Liver (tissue), 9 donors: ENCODE results near the gene ULBP1. TPM values are rescaled to one million over a fixed set of nuclear protein-coding genes. Genes with fewer than 3 reads are reported as not detected.
"Not testable (repeated sequence)": the region's sequence is repeated elsewhere in the genome, so short reads cannot be mapped to it uniquely, and the experiment has no call there.

ENCODE experiments used
- DNase-seq: peaks from one replicate; pipeline ENCODE4 v3.0.0-alpha.2; 2017; ENCODE audit warnings: low spot score
- H3K27ac ChIP-seq, 2 donors: one replicate each; pipeline ENCODE4 v1.7.0; 2013; ENCODE audit warnings: inconsistent platforms in 2 of 2, low read length in 2 of 2, control low read depth in 1 of 2, low read depth in 1 of 2, mild to moderate bottlenecking in 1 of 2
- H3K27me3 ChIP-seq, 4 donors: one replicate each; pipeline versions ENCODE4 v1.6.1 to v1.7.0; 2013; ENCODE audit warnings: low read length in 3 of 4, inconsistent platforms in 1 of 4, mild to moderate bottlenecking in 1 of 4, moderate library complexity in 1 of 4; ENCODE audit not compliant: control insufficient read depth in 4 of 4, insufficient read depth in 4 of 4
- H3K36me3 ChIP-seq, 4 donors: one replicate each; pipeline versions ENCODE4 v1.6.1 to v1.7.0; 2013; ENCODE audit warnings: low read length in 3 of 4, mild to moderate bottlenecking in 3 of 4, low read depth in 1 of 4, moderate library complexity in 1 of 4; ENCODE audit not compliant: control insufficient read depth in 4 of 4, insufficient read depth in 3 of 4
- H3K4me1 ChIP-seq, 4 donors: one replicate each; pipeline versions ENCODE4 v1.6.1 to v1.7.0; 2013; ENCODE audit warnings: low read length in 3 of 4, mild to moderate bottlenecking in 3 of 4, moderate library complexity in 1 of 4; ENCODE audit not compliant: control insufficient read depth in 4 of 4, insufficient read depth in 4 of 4
- H3K4me3 ChIP-seq, 3 donors: one replicate each; pipeline versions ENCODE4 v1.6.1 to v1.7.0; 2013; ENCODE audit warnings: low read length in 3 of 3, control low read depth in 1 of 3, low read depth in 1 of 3, mild to moderate bottlenecking in 1 of 3
- H3K9ac ChIP-seq, 2 donors: one replicate each; pipeline ENCODE4 v1.7.0; 2013; ENCODE audit warnings: low read length in 2 of 2, mild to moderate bottlenecking in 2 of 2, moderate library complexity in 2 of 2, control low read depth in 1 of 2, low read depth in 1 of 2
- H3K9me3 ChIP-seq, 4 donors: one replicate each; pipeline versions ENCODE4 v1.6.1 to v1.7.0; 2013; ENCODE audit warnings: low read length in 3 of 4; ENCODE audit not compliant: control insufficient read depth in 4 of 4
- ATF3 ChIP-seq: IDR thresholded peaks from 2 replicates; pipeline ENCODE4 v1.6.1; 2016; ENCODE audit warnings: antibody characterized with exemption
- FOXA2 ChIP-seq: IDR thresholded peaks from 2 replicates; pipeline ENCODE4 v1.6.1; 2016; ENCODE audit warnings: antibody characterized with exemption
- GABPA ChIP-seq, 2 donors: IDR thresholded peaks in 1 of 2; conservative IDR thresholded peaks in 1 of 2; 2 replicates each; pipeline ENCODE4 v1.6.1; 2016; ENCODE audit warnings: antibody characterized with exemption in 2 of 2, mild to moderate bottlenecking in 1 of 2, moderate library complexity in 1 of 2
- HNF4A ChIP-seq, 2 donors: conservative IDR thresholded peaks; 2 replicates each; pipeline ENCODE4 v1.6.1; 2016; ENCODE audit warnings: antibody characterized with exemption in 2 of 2, mild to moderate bottlenecking in 2 of 2
- JUND ChIP-seq, 2 donors: IDR thresholded peaks; 2 replicates each; pipeline ENCODE4 v1.6.1; 2016; ENCODE audit warnings: antibody characterized with exemption in 2 of 2
- NR2F2 ChIP-seq: IDR thresholded peaks from 2 replicates; pipeline ENCODE4 v1.6.1; 2016; ENCODE audit warnings: antibody characterized with exemption
- RAD21 ChIP-seq, 2 donors: IDR thresholded peaks; 2 replicates each; pipeline ENCODE4 v1.6.1; 2016; ENCODE audit warnings: antibody characterized with exemption in 2 of 2, mild to moderate bottlenecking in 2 of 2
- SP1 ChIP-seq: IDR thresholded peaks from 2 replicates; pipeline ENCODE4 v1.6.1; 2018; ENCODE audit warnings: antibody characterized with exemption, mild to moderate bottlenecking
- TAF1 ChIP-seq: conservative IDR thresholded peaks from 2 replicates; pipeline ENCODE4 v1.6.1; 2016; ENCODE audit warnings: antibody characterized with exemption, mild to moderate bottlenecking
- YY1 ChIP-seq: IDR thresholded peaks from 2 replicates; pipeline ENCODE4 v1.6.1; 2016; ENCODE audit warnings: antibody characterized with exemption, mild to moderate bottlenecking
- WGBS: extraction: QIAGEN DNeasy Blood & Tissue Kit; methylation state at CpG from one replicate; pipeline ENCODE4 v1.1.7; 2013; 5-methylcytosine and 5-hydroxymethylcytosine counted together
- polyA plus RNA-seq, 2 donors: library from polyadenylated mRNA; stranded (reverse) in 1 of 2; unstranded in 1 of 2; fragments of 200-250 nt in 1 of 2; fragments of >200 nt in 1 of 2; fragmentation: Nextera tagmentation in 1 of 2; extraction: Ambion mirVana in 1 of 2; gene quantifications; one replicate each; pipeline versions ENCODE4 v1.2.1 to v1.2.3, GENCODE V29; 2013 to 2015
- total RNA-seq, 2 donors: library from RNA; depleted of rRNA; stranded (reverse); fragments of >200 nt; gene quantifications; one replicate each; pipeline ENCODE4 v1.2.3, GENCODE V29; 2014
- TF ChIP-seq, protein P1 (sequence below): IDR thresholded peaks from 2 replicates; pipeline ENCODE4 v1.6.1; 2016; ENCODE audit warnings: antibody characterized with exemption
- TF ChIP-seq, protein P2 (sequence below): fragments of 150-350 bp; IDR thresholded peaks from 2 replicates; pipeline ENCODE4 v1.5.1; 2017; ENCODE audit warnings: improper control_type of control experiment, low read depth, low read length; ENCODE audit not compliant: missing input control
- donor health status: healthy.
- donor health status: healthy.
- donor health status: healthy.
- donor health status: healthy.
- donor health status: healthy.

ULBP1 gene
- total and polyA plus RNA-seq, 4 donors, result under 0.01 to 0.05 (median 0.03) TPM; not detected in 1

- Histone ChIP-seq H3K4me3 (peak overlapping the region; percentile 53 to 63 (median 61)), H3K9me3 (no peaks in the 10 kb centered on the region), H3K4me1 (peaks cover 0 to 23% (median 15%) of the 10 kb centered on the region in 4 donors), H3K9ac (peak overlapping the region in 1 of 2 donors; percentile 33), H3K27ac (no peak overlapping the region), H3K36me3 (no peaks in the 10 kb centered on the region), H3K27me3 (peaks cover 0 to 2% (median under 1%) of the 10 kb centered on the region in 4 donors)
- WGBS, result 8% methylated on average over 34 of the region's 34 CpGs
- TF ChIP-seq GABPA (IDR thresholded peaks at IDR 0.05 in 1 of 2, conservative IDR thresholded peaks at IDR 0.05 in 1 of 2), result no peak
- TF ChIP-seq HNF4A (conservative IDR thresholded peaks at IDR 0.05), result no peak
- no peak for TF ChIP-seq YY1
- DNase-seq, result no peak
Observed at GRCh38 chr6:149925253-149925973, 38.3 kb upstream of the ULBP1 start.

DNA sequence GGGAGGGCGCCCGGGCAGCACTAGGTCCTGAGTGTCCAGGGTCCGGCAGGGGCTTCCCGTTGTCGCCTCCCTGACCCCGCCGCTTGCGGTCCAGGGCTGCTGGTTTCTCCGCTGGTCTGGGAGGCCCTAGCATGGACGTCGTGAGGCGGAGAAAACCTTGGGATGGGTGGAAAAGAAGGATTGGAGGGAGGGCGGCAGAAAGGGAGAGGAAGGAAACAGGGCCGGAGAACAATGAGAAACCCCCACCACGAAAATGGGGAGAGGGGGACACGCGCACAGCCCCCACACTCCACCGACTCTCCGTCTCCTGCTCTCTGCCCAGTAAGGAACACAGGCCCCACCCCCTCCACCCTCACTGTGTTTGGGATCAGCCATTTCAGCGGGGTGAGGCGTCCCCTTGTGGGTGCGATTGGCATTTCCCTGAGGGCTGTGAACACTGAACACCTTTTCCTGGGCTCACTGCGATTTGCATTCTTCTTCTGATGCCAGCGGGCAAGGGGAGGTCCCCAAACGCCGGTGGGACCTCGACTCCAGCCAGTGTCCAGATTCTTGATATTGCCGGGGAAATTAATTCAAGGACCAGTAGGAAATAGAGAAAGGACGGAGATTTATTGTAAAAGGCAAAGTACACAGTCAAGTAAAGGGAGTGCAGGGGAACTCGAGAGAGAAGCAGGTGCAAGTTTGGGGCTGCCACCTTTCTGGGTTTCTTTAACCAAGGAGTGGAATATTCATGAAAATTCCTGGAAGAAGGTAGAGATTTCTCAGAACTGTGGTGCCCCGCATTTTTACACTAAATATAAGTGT, 37.6 kb upstream of the ULBP1 start:
- Histone ChIP-seq H3K4me3 (peak overlapping the region; percentile 53 to 63 (median 61)), H3K4me1 (peaks cover 0 to 23% (median 15%) of the 10 kb centered on the region in 4 donors), H3K9ac (peak overlapping the region in 1 of 2 donors; percentile 33), H3K27me3 (peaks cover 0 to 9% (median 2%) of the 10 kb centered on the region in 4 donors), H3K27ac (no peak overlapping the region), H3K9me3 (no peaks in the 10 kb centered on the region), H3K36me3 (no peaks in the 10 kb centered on the region)
- DNase-seq, result peak; percentile 87
- TF ChIP-seq JUND (IDR thresholded peaks at IDR 0.05) (no peak), TAF1 (no peak), SP1 (no peak), NR2F2 (no peak), YY1 (peak; percentile 50), RAD21 (IDR thresholded peaks at IDR 0.05) (peak; percentile 97), ATF3 (no peak), FOXA2 (no peak)
- TF ChIP-seq, protein P1, sequence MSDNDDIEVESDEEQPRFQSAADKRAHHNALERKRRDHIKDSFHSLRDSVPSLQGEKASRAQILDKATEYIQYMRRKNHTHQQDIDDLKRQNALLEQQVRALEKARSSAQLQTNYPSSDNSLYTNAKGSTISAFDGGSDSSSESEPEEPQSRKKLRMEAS, result no peak
- TF ChIP-seq, protein P2, sequence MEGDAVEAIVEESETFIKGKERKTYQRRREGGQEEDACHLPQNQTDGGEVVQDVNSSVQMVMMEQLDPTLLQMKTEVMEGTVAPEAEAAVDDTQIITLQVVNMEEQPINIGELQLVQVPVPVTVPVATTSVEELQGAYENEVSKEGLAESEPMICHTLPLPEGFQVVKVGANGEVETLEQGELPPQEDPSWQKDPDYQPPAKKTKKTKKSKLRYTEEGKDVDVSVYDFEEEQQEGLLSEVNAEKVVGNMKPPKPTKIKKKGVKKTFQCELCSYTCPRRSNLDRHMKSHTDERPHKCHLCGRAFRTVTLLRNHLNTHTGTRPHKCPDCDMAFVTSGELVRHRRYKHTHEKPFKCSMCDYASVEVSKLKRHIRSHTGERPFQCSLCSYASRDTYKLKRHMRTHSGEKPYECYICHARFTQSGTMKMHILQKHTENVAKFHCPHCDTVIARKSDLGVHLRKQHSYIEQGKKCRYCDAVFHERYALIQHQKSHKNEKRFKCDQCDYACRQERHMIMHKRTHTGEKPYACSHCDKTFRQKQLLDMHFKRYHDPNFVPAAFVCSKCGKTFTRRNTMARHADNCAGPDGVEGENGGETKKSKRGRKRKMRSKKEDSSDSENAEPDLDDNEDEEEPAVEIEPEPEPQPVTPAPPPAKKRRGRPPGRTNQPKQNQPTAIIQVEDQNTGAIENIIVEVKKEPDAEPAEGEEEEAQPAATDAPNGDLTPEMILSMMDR, result peak; percentile 98
- WGBS, result 3% methylated on average over 31 of the region's 31 CpGs

DNA sequence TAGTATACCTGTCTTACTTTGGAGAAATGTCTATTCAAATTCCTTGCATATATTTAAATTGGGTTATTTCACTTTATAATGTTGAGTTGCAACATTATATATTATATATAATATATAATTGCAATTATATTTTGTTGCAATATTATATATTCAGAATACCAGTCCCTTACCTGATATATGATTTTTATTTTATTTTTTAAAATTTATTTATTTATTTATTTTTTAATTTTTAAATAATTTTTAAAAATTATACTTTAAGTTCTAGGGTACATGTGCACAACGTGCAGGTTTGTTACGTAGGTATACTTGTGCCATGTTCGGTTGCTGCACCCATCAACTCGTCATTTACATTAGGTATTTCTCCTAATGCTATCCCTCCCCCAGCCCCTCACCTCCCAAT, 36.7 kb upstream of the ULBP1 start:
- not testable (repeated sequence) for H3K27ac ChIP-seq, H3K36me3 ChIP-seq, H3K9ac ChIP-seq, H3K4me3 ChIP-seq, DNase-seq, H3K9me3 ChIP-seq, H3K27me3 ChIP-seq
- 77% methylated on average over 4 of the region's 4 CpGs for WGBS
- H3K4me1 ChIP-seq, result peaks cover 0 to 23% (median 15%) of the 10 kb centered on the region in 4 donors
